GM15510 (cell line): ENCODE data around the gene EML4.

Experiments used
- POLR2A ChIP-seq: IDR thresholded peaks from 3 replicates; pipeline ENCODE4 v1.6.1; 2011; ENCODE audit warnings: borderline replicate concordance; ENCODE audit not compliant: insufficient read length; ENCODE audit errors: extremely low read depth

The EML4 gene

DNA sequence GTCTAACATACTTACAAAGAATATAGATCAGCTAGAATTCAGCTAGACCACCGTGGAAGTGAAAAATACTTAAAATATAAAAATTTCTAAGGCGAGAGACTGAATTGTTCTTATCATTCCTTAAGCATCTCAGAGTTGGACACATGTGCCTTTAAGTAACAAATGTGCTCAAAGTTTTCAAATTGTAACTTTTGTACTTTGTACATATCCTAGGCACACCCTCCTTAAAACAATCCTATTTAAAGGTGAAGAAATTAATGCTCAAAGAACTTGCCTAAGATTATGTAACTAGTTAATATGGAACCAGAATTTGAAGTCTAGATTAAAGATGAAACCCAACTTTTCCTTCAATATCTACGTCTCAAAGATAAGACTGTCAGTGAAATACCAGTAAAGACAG, 74.1 kb downstream of the EML4 start:
- TF ChIP-seq POLR2A: no peak

GRCh38 chr2:42244520-42244919, 75.4 kb downstream of the EML4 start:
- no peak for TF ChIP-seq POLR2A

DNA sequence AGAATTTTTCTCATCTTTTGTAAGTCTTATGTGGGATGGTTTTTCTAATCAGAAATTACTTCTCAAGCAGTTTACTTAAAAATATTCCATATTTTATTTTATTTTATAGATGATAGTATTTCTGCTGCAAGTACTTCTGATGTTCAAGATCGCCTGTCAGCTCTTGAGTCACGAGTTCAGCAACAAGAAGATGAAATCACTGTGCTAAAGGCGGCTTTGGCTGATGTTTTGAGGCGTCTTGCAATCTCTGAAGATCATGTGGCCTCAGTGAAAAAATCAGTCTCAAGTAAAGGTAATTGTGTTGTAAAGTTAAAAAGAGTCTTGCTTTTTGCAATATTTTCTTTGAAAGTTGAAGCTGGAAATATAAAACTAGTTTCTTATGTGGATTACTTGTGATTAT, 76.2 kb downstream of the EML4 start:
- no peak for TF ChIP-seq POLR2A

- TF ChIP-seq POLR2A: no peak
These were observed 77.4 kb downstream of the EML4 start for GRCh38 chr2:42246562-42246961.

DNA sequence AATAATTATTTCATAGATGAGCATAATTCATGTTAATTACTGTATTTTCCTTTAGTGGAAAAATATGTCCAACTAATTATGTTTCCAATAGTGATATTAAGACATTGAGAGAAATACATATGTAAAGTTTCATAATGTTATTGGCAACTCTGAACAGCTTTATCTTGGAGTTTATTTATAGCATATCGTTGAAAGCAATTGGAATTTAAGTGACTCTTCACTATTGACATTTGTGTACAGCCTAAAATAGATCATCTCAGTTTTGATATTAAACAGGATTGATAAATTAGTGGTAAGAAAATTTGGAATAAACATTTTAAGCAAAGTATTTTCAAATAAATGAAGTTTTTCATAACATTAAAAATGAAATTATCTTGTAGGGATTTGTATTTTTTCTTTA, 79.7 kb downstream of the EML4 start:
- TF ChIP-seq POLR2A: no peak

- TF ChIP-seq POLR2A: no peak
These were observed 80.1 kb downstream of the EML4 start for GRCh38 chr2:42249284-42249683.

GRCh38 chr2:42249887-42250286, 80.7 kb downstream of the EML4 start:
- no peak for TF ChIP-seq POLR2A

DNA sequence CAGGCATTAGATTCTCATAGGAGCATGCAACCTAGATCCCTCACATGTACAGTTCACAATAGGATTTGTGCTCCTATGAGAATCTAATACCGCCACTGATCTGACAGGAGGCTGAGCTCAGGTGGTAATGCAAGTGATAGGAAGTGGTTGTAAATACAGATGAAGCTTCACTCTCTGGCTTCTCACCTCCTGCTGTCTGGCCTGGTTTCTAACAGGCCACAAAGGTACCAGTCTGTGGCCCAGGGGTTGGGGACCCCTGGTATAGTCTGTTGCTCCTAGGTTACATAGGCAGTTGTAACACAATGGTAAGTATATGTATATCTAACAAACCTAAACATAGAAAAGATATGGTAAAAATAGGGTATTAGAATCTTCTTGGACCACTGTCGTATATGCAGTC, 81.8 kb downstream of the EML4 start:
- no peak for TF ChIP-seq POLR2A

GRCh38 chr2:42252464-42252863, 83.3 kb downstream of the EML4 start:
- TF ChIP-seq POLR2A: no peak

GRCh38 chr2:42254186-42254895, 85.2 kb downstream of the EML4 start:
- TF ChIP-seq POLR2A: no peak

GRCh38 chr2:42256505-42256904, 87.4 kb downstream of the EML4 start:
- TF ChIP-seq POLR2A: no peak

DNA sequence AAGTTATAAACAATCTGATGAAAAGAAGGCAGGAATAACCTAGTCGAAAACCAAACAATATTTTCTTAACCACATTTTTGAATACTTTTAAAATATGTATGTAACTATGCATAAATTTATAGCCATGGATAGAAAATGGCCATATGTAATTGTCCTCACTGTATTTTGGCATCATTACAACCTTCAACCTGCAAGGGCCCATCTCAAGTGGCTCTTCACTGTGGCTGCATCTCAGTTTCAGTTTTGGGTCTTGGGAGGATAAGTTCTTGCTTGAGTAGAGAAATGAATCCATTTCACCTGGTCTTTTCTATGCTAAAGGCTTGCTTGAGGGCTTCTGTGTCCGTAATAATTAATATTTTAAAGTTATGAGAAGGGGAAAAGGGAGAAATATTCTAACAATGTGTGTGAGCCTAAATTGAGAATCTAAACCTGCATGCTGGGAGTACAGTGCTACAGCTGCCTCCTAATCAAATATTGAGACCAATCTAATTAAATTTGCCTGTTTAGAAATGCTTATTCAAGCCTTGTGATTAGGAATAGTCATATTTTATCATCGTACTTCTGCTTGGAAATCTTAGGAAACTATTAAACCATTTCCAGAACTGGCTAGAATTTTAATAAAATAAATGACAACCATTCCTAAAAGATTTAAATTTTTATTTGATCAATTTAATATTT, 92.5 kb downstream of the EML4 start:
- no peak for TF ChIP-seq POLR2A

DNA sequence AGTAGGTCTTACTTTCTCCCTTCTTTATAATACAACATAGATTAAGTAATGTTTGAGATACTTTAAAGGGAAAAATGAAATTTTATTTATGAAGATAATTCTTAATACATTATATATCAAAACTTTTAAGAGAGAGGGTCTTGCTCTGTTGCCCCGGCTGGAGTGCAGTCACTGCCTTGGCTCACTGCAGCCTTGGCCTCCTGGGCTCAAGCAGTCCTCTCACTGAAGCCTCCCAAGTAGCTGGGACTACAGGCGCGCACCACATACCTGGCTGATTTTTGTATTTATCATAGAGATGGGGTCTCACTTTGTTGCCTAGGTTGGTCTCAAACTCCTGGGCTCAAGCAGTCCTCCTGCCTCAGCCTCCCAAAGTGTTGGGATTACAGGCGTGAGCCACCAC, 97.1 kb downstream of the EML4 start:
- TF ChIP-seq POLR2A: no peak

GRCh38 chr2:42267530-42267929, 98.4 kb downstream of the EML4 start:
- TF ChIP-seq POLR2A: no peak

DNA sequence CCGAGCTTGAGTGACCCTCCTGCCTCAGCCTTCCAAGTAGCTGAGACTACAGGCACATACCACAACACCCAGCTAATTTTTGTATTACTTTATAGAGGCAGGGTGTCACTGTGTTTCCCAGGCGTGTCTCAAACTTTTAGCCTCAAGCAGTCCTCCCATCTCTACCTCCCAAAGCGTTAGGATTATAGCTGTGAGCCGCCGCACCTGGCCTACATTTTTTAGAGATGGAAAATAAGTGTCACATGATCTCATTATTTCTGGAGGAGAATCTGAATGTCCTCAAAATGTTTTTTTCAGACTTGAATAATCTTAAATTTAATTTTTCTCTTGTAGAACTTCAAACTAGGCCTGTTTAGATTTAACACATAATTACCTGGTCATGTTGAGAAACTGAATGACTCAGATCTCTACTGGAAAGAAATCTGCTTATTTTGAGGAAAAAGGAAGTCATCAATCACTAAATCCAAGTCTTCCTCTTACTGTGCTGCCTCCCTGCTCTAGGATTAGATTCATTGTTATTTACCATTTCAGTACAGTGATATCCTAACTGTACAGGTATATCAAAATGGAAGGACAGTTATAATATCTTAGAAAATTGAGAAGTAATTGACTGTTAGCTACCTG, 99.5 kb downstream of the EML4 start:
- no peak for TF ChIP-seq POLR2A

GRCh38 chr2:42270757-42271156, 101.6 kb downstream of the EML4 start:
- no peak for TF ChIP-seq POLR2A
